Activated T-helper 1 cell treated with anti-CD3 and anti-CD28 coated beads, Interleukin-2, amount 50 U/mL, for 16 hours (primary cell): ENCODE measurements around the gene CTAG1B.
"Not testable (repeated sequence)": the region's sequence is repeated elsewhere in the genome, so short reads cannot be mapped to it uniquely, and the experiment has no call there.

Experiments used
- DNase-seq, 2 donors: peaks; one replicate each; pipeline ENCODE4 v3.0.0-alpha.2; 2020; ENCODE audit warnings: low read depth in 1 of 2, low spot score in 1 of 2

The CTAG1B gene

GRCh38 chrX:154619182-154619581 is at the start of gene CTAG1B:
CTAG1B (minus strand) TSS chrX:154619282; CDS start chrX:154619218, 64 bp downstream.
- not testable (repeated sequence) for DNase-seq

GRCh38 chrX:154661899-154662298 is 42.8 kb upstream of the CTAG1B start:
- no peak for DNase-seq

DNA sequence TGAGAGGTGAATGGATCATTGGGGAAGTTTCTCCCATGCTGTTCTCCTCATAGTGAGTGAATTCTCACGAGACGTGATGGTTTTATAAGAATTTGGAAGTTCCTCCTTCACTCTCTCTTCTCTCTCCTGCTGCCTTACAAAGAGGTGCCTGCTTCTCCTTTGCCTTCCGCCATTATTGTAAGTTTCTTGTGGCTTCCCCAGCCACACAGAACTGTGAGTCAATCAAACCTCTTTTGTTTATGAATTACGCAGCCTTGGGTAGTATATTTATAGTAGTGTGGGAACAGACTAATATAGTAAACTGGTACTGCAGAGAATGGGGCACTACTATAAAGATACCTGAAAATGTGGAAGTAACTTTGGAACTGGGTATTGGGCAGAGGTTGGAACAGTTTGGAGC is 42.1 kb upstream of the CTAG1B start:
- DNase-seq = no peak

GRCh38 chrX:154660541-154660940 is 41.5 kb upstream of the CTAG1B start:
- DNase-seq = no peak

- no peak for DNase-seq
These were observed 39.9 kb upstream of the CTAG1B start for GRCh38 chrX:154658957-154659356.

- no peak for DNase-seq
These were observed 39.1 kb upstream of the CTAG1B start for GRCh38 chrX:154658187-154658586.

- no peak for DNase-seq
These were observed 38.2 kb upstream of the CTAG1B start for GRCh38 chrX:154657226-154657805.

- no peak for DNase-seq
These were observed 36.7 kb upstream of the CTAG1B start for GRCh38 chrX:154655786-154656185.

DNA sequence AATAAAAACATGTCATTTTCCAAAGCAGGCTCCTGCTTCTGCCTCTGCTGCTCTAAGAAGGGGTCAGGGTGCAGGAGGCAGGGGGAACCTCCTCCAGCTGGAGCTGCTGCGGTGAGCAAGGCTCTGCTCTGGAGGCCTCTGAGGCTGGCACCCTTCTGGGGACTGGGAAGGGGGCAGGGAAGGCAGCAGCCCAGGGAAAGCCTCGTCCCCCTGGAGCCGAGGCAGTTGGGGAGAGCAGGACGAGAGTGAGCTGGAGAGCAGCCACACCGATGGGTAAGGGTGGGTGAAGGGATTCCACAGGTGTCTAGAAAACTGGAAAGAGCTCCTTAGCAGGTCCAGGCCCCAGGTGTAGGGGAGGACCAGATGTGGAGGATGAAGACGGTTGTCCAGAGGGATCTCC is 36.3 kb upstream of the CTAG1B start:
- no peak for DNase-seq

- no peak for DNase-seq
These were observed 35.8 kb upstream of the CTAG1B start for GRCh38 chrX:154654925-154655324.

- DNase-seq = no peak
These were observed 35.3 kb upstream of the CTAG1B start for GRCh38 chrX:154654372-154654771.

- DNase-seq = not testable (repeated sequence)
These were observed 34.3 kb upstream of the CTAG1B start, which contains the start of gene CTAG2 for GRCh38 chrX:154653413-154653812. CTAG2 (minus strand) TSS chrX:154653579; CDS start chrX:154653515, 64 bp downstream.

DNA sequence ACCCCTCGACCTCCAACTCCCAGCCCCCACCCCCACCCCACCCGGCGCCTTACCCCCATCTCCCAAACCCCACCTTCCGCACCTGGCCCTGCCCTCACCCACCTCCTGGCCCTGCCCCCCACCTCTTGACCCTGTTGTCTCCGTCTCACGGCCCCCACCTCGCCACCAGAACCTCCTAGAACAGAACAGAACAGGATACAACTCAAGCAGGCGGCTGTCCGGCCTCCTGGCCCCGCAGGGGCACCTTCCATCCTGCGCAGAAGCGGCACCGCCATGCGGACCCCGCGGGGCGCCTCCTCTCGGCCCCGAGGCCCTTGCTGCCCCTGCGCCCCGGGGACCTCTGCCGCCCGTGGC is 33.9 kb upstream of the CTAG1B start:
- no peak for DNase-seq

GRCh38 chrX:154652311-154653047 is 33.4 kb upstream of the CTAG1B start:
- no peak for DNase-seq

DNA sequence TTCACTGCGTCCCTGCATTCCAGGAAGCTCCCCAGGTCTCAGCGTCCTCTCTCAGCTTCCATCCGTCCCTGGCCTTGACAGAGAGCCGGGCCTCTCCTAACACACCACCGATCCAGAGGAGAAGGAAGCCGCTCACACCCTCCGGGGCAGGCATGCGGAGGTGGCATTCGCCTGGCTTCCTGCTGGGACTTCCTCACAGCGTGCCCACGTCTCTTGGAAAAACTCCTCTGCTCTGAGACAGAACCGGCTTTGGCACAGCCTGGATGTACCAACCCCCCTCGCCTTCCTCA is 31.1 kb upstream of the CTAG1B start:
- DNase-seq = no peak

DNA sequence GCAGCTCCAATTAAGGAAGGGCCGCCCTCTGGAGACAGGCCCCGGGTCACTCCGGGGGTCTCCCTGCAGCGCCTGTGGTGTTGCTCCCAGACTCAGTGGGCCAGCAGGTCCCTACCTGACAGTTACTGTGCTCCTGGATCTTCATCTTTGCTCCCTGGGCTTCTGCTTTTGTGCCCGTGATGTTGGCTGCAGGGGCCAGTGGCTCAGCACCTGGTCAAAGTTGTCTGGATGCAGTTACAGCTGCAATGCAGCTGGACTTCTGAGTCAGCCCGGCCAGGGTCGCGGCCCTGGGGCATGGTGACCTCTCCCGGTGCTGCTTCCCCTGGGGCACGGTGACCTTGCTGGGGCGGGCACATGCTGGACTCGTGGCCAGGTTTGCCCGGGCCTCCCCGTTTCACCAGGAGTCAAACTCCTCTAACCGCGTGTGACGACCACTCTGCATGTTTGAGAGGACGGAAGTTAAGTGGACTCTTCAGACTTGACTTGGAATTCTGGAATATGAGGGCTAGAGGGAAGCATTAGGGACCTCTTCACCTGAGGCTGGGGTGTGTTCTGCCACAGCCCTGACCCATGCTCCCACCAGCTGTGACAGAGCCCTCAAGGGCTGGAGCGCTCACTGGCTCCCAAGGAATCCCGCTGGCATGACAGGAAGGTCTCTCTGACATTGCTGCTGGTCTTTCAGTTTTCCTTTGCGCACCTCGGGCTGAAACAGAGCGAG is 30.6 kb upstream of the CTAG1B start:
- no peak for DNase-seq

GRCh38 chrX:154648931-154649330 is 29.8 kb upstream of the CTAG1B start:
- no peak for DNase-seq

DNA sequence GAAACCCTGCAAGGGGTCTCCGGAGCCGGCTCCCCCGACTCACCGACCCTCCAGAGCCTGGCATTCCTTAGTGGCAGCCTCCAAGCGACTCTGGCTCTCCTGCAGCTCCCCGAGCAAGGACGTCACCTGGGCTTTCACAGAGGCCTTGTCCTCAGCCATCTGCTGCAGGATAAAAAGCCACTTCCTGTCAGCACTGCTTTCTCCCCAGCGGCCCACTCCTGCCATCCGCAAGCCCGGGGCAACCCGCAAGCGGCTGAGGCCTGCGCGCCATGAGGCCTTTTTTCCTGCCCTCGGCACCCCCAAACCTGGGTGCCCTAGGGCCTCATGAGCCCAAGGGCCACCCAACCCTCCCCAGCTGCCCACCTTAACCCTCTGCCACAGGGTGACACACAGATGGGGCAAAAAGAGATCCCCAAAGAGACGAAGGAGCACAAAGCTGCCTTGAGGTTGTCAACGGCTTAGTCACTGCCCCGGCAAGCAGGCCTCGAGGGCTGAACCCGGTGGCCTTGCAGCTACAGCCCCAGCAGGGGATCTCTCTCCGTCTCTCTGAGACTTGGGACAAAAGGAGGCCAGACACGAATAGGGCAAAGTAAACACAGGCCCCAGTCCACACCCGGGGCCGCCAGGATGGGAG is 26.8 kb upstream of the CTAG1B start:
- not testable (repeated sequence) for DNase-seq

GRCh38 chrX:154643708-154644107 is 24.6 kb upstream of the CTAG1B start:
- DNase-seq = not testable (repeated sequence)

DNA sequence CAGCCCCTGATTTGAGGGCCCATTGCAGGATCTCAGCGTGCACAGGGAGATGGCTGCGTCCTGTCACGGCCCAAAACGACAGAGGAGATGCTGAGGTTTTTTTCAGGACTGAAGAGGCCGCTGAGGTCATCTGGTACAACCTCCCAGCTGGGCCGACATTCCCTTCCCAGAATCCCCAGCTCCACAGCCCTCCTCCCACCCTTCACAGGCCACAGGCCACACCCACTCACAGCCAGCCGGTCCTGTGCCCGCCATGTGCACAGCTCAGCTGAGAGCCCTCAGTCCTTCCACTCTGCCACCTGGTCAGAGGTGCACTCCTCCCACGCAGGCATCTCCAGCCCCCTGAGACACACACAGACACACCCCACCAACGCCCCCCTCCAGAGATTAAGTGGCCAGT is 22.7 kb upstream of the CTAG1B start:
- not testable (repeated sequence) for DNase-seq

DNA sequence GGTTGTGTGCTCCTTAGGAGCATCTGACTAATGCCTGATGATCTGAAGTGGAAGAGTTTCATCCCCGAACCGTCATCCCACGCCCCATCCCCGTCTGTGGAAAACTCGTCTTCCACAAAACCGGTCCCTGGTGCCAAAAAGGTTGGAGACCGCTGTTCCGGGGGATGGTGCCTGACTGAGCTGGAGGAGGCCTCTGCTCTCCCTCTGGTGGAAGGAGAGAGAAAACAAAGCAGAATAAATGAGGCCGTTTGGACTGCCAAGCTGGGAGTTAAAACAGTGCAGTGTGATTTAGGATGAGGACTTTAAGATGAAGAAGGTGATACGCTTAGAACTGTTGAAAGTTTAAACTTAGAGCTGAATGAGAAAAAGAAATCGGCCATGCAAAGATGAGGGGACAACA is 14.6 kb upstream of the CTAG1B start:
- not testable (repeated sequence) for DNase-seq

DNA sequence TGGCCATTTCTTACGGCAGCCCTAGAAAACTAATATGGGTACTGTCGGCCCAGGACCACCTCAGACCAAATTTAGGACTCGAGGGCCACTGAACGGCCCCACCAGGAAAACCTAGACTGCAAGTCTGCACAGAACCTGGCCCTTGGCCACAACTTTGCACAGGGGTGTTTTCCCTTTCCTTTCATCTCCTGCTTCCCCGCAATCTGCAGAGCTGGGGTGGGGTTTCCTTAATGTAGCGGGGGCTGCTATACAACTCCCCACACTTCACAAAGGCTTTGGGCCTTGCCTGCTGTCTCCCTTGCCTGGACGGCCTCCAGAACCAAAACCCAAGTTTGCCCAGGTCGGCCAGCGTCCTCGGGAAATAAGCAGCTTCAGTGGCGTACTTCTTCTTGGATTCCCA is 11.9 kb upstream of the CTAG1B start:
- DNase-seq = not testable (repeated sequence)
